HG02938 (cell line): ENCODE data around the gene SWSAP1.
"Not testable (repeated sequence)": the region's sequence is repeated elsewhere in the genome, so short reads cannot be mapped to it uniquely, and the experiment has no call there.

ENCODE experiments used
- ATAC-seq: cut with Tn5 transposase; IDR thresholded peaks from one replicate; pipeline ENCODE4 v1.9.1; 2021; ENCODE audit warnings: mild to moderate bottlenecking, moderate library complexity; ENCODE audit not compliant: unreplicated experiment

The SWSAP1 gene

GRCh38 chr19:11377756-11378155 is 3.3 kb downstream of the SWSAP1 start:
- no peak for ATAC-seq

GRCh38 chr19:11378319-11379189 is 4.1 kb downstream of the SWSAP1 start:
- no peak for ATAC-seq

DNA sequence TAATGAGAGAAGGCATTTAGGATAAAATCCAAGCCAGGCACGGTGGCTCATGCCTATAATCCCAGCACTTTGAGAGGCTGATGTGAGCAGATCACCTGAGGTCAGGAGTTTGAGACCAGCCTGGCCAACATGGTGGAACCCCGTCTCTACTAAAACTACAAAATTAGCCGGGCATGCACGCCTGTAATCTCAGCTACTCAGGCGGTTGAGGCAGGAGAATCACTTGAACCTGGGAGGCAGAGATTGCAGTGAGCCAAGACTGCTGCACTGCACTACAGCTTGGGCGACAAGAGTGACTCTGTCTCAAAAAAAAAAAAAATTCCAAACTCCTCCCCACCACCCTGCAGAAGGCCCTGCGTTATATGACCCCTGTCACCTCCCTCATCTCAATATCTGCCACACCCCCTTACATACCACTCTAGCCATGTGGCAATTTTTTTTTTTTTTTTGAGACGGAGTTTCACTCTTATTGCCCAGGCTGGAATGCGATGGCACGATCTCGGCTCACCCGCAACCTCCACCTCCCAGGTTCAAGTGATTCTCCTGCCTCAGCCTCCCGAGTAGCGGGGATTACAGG is 4.9 kb downstream of the SWSAP1 start:
- not testable (repeated sequence) for ATAC-seq

- ATAC-seq, result no peak
Measured at GRCh38 chr19:11379857-11380350, 5.4 kb downstream of the SWSAP1 start.

DNA sequence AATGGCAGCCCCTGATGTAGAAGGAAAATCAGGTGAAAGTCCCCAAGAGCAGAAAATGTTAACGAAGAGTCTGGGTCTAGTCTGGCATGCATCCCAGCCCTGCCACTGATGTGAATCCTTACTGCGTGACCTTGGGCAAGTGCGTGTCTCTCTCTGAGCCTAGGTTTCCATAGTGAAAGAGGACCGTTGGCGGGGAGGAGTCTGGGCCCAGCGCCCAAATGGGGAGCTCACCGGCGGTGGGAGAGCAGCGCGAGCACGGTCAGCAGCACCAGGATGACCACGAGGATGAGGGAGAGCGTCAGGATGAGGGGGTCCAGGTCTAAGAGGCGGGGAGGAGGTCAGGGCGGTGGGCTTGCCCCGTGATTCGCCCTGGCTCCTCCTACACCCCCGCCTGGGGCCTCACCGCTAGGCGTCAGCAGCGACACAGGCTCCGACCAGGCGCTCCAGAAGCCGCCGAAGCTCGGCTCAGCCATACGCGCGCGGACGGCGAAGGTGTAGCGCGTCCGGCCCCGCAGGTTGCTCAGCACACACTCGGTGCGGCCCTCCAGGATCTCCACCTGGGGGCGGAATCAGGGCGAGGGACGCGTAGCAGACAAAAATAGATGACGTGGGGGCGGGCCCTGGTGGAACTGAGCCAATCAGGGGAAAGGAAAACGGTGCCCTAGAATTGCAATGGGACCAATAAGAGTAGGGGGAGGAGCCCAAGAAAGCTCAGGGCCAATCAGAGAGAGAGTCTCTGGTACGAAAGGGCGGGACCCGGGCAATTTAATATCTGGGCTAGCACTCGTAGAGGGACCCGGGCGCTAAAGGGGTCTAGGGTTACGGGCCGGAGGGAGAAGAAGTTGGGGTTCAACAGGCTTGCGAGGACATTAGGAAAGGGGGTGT is 6.4 kb downstream of the SWSAP1 start:
- ATAC-seq, result peak; percentile 84

DNA sequence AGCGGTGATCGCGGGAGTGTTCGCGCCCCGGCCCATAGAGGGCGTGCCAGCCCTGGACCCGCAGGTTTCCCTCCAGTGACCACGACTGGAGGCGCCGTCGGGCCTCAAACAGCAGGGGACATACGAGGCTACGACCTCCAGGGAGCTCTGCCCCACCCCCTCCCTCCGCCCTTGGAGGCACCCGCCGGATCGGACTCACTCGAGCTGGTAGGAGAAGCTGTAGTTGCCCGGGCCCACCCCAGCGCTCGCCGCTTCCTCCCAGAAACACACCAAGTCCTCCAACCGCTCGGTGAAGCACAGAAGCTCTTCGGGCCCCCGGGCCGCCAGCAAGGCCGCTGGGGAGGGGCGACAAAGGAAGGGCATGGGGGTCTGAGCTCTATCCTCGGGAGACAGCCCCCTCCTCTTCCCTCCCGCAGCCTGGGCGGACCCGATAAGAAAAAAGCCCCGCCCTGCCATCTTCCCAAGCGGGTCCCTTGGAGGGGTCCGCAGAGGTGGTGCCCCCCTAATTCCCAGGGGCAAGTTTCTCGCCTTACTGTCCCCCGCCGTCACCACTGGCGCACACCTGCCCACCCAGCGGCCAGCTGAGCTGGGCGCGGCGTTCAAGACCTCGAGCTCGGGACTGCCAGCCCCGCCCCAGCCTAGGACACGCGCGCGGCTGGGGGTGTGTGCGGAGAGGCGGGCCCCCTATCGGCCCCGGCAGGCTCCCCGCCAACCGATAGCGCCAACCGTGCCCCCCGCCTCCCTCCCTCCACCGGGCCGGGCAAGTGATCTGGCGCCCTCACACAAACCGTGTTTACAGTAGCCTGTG is 8.6 kb downstream of the SWSAP1 start:
- ATAC-seq, result no peak

GRCh38 chr19:11383706-11384048 is 9.2 kb downstream of the SWSAP1 start:
- no peak for ATAC-seq

DNA sequence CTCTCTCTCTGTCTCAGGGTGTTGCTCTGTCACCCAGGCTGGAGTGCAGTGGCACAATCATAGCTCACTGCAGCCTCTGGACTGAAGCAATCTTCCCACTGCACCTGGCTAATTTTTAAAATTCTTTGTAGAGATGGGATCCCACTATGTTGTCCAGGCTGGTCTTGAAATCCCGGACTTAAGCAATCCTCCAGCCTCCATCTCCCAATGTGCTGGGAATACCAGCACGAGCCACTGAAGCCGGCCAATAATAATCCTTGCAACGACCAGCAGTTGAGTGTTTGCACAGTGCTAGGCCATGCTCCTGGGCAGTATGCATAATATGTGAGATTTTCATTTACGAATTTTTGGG is 10.3 kb downstream of the SWSAP1 start:
- ATAC-seq, result no peak

DNA sequence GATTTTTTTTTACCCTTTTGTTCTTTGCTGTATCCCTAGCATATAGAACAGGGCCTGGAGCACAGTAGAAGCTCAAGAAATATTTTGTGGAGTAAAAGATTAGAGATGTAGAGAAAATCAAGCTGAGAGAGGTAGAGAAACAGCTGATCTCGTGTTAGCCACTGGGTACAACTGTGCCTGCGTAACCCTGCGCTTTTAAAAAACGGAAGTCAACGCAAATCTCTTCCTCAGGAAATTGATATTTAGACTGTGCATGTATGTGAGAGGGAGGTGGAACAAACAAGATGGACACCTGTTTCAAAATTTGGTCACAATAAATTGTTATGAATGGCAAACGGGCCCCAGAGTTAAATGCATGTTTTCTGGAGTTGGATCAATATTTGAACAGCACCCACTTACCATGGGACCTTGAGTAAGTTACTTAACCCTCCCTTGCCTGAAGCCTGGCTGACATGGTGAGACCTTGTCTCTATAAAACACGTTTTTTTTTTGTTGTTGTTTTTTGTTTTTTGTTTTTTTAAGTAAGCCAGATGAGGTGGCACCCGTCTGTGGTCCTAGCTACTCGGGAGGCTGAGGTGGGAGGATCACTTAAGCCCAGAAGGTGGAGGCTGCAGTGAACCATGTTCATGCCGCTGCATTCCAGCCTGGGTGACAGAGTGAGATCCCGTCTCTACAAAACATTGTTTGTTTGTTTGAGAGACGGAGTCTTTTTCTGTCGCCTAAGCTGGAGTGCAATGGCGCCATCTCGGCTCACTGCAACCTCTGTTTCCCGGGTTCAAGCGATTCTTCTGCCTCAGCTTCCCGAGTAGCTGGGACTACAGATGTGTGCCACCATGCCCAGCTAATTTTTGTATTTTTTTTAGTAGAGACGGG is 12.9 kb downstream of the SWSAP1 start:
- no peak for ATAC-seq

DNA sequence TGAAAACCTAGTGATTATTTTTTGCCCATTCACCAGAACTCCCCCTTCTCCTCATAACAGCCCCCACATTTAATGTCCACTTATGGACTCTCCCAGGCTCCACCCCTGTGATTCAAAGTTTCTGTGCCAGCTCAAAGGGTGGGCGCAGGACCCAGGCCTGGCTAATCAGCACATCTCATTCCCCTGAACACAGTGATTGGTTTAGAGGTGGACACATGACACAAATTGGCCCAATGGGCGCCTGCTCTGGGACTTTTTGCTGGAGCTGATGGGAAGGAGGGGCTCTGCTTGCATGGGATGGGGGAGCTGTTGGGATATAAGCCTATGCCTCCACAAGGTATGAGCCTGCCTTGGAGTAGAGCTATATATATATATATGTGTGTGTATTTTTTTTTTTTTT is 15.9 kb downstream of the SWSAP1 start:
- ATAC-seq, result no peak

GRCh38 chr19:11390933-11391680 is 16.6 kb downstream of the SWSAP1 start:
- no peak for ATAC-seq

GRCh38 chr19:11397089-11397610 is 22.7 kb downstream of the SWSAP1 start:
- no peak for ATAC-seq

DNA sequence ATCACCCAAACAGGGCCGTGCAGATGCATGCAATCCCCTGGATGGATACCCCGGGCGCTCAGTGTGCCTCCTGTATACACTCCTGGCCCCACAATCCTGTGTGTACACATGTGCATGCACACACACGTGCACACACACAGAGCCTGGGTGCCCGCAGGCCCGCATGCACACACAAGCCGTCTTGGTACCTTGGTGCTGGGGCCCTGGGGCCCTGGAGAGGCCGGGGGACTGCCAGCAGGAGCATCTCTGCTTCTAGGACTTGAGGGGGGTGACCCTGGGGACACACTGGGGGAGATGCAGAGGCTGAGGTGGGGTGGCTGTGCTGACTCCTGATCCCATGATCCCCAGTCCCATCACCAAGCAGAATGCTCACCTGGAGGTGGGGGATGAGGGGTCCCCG is 25.2 kb downstream of the SWSAP1 start:
- ATAC-seq, result no peak

DNA sequence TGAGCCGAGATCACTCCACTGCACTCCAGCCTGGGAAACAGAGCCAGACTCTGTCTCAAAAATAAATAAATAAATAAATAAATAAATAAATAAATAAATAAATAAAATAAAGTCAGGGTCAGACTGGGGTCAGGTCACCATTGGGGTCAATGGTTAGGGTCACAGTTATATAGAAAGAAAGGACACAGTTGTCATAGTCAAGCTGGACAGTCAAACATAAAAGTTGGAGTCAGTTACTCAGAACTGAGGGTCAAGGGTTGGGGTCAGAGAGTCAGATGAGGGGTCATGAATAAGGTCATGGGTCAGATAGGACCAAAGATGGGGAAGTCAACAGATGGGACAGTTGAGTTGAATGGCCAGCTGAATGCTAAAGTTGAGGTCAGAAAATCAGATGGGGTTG is 26.3 kb downstream of the SWSAP1 start:
- ATAC-seq, result no peak

DNA sequence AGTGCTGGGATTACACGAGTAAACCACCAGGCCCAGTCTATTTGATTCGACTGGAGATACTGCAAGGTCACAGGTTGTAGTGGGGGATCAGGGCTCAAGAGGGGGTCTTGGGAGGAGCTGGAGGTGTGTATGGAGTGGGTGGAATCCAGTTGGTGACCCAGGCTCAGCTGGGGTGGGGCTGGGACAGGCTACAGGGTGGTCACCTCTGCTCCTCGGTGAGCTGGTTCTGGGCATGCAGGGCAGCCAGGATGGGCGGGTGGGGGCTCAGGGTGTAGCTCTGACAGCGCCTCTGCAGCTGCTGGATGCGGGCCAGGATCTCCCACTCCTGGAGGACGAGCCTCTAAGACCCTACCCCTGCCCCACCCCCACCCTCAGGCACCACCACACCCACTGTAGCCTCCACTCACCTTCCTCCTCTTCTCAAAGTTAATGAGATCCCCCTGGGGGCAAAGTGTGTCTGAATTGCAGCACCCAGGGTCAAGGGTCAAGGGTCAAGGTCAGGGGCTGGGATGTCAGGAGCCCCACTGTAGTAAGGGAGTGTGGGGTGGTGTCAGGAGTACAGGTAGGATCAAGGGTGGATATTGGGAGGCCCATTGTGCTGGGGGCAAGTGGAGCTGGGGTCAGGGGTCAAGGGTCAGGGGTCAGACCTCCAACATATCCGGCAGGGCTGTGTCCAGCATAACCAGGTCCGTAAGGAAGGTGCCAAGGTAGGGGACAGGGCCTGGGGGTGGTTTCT is 27.5 kb downstream of the SWSAP1 start:
- ATAC-seq, result no peak

DNA sequence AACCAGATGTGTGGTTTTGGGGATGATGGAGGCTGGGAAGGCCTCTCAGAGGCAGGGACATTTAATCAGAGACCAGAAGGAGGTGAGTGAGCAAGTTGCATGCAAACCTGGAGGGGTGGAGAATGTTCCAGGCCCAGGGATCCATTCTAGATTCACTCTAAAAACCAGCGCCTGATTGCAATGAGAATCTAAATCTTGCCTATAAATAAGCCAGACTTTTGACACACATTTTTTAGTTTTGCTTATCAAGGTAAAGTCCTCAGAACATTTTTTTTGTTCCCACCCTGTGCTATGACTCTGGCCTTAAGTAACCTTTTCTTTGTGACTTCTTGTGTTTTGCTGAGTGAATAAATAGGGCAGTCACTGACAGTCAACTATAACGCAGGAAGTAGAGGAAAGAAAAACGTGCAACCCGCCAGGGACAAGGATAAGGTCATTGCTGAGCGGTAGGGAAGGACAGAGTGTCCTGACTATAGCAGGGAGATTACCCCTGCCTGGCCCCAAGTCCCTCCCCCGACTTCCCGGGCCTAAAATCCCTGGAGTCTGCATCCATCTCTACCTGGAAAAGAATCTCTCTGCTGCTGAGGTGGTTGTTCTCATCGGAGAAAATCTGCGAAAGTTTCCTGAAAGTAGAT is 30.2 kb downstream of the SWSAP1 start:
- ATAC-seq, result no peak

DNA sequence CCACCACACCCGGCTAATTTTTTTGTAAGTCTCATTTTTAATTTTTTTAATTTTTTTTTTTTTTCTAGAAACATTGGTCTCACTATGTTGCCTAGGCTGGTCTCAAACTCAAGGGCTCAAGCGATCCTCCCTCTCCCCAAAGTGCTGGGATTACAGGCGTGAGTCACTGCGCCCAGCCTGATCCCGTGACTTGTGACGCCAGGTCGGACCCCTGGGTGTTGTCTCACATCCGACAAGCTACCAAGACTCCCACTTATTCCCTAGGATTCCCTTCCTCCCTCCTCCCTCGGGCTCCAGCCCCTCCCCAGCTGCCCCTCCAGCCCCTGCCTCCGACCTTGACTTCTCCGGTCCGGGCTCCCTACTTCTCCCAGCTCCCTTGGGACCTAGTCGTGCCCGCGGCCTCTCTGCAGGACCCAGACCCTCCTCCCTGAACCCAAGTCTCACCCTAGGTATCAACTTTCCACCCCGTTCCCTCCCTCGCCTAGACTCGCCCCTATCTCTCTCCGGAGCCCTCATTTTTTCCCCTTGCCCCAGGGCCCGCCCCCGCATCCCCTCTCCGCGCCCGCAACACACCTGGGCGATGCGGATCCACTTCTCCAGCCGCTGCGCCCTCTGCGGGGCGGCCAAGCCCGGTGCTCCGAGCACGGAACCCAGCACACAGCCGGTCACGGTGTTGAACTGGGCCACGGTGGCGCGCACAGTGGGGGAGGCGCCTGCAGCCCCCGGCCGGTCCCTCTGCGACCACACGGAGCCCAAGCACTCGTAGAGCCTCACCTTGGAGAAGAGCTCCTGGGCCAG is 31.6 kb downstream of the SWSAP1 start:
- no peak for ATAC-seq
